Hepatocyte (in vitro differentiated cells): ENCODE data around the gene ADD2. TPM values are rescaled to one million over a fixed set of nuclear protein-coding genes. Genes with fewer than 3 reads are reported as not detected.

Experiments
- DNase-seq: peaks from one replicate; pipeline ENCODE4 v3.0.0-alpha.2; 2016; ENCODE audit warnings: low spot score
- H2AFZ ChIP-seq: fragments of 200-600 bp; sonication (generic); 2 replicates; pipeline ENCODE4 v1.6.0; 2016; ENCODE audit warnings: antibody characterized with exemption, mild to moderate bottlenecking
- H3K27ac ChIP-seq: fragments of 200-600 bp; sonication (generic); 2 replicates; pipeline ENCODE4 v1.5.1; 2016; ENCODE audit warnings: mild to moderate bottlenecking
- H3K27me3 ChIP-seq: fragments of 200-600 bp; sonication (generic); 2 replicates; pipeline ENCODE4 v1.6.1; 2016
- H3K36me3 ChIP-seq: fragments of 200-600 bp; sonication (generic); replicated peaks from 2 replicates; pipeline ENCODE4 v1.5.1; 2016; ENCODE audit warnings: low read depth; ENCODE audit not compliant: insufficient read depth
- H3K4me1 ChIP-seq: fragments of 200-600 bp; sonication (generic); 2 replicates; pipeline ENCODE4 v1.5.1; 2016; ENCODE audit warnings: mild to moderate bottlenecking, moderate library complexity; ENCODE audit not compliant: insufficient read depth
- H3K4me2 ChIP-seq: fragments of 200-600 bp; sonication (generic); 2 replicates; pipeline ENCODE4 v1.6.0; 2016
- H3K4me3 ChIP-seq: fragments of 200-600 bp; sonication (generic); 2 replicates; pipeline ENCODE4 v1.5.1; 2016; ENCODE audit warnings: mild to moderate bottlenecking
- H3K79me2 ChIP-seq: fragments of 200-600 bp; sonication (generic); 2 replicates; pipeline ENCODE4 v1.6.0; 2017; ENCODE audit warnings: mild to moderate bottlenecking
- H3K9me2 ChIP-seq: fragments of 200-600 bp; sonication (generic); replicated peaks from 2 replicates; pipeline ENCODE4 v1.6.0; 2017; ENCODE audit warnings: mild to moderate bottlenecking; ENCODE audit not compliant: insufficient read depth
- H3K9me3 ChIP-seq: fragments of 200-600 bp; sonication (generic); 2 replicates; pipeline ENCODE4 v1.5.1; 2016; ENCODE audit warnings: low read depth, mild to moderate bottlenecking
- H4K20me1 ChIP-seq: fragments of 200-600 bp; sonication (generic); 2 replicates; pipeline ENCODE4 v1.6.0; 2016; ENCODE audit warnings: mild to moderate bottlenecking; ENCODE audit not compliant: insufficient read depth, poor library complexity, severe bottlenecking
- EZH2 ChIP-seq: fragments of 200-600 bp; sonication (generic); IDR thresholded peaks from 2 replicates; pipeline ENCODE4 v1.6.1; 2016; ENCODE audit warnings: antibody characterized with exemption, mild to moderate bottlenecking, borderline replicate concordance
- EZH2phosphoT487 ChIP-seq: fragments of 200-600 bp; sonication (generic); IDR thresholded peaks from one replicate; pipeline ENCODE4 v1.6.1; 2018; ENCODE audit warnings: antibody characterized with exemption, mild to moderate bottlenecking, low read depth, moderate library complexity; ENCODE audit not compliant: unreplicated experiment, severe bottlenecking
- WGBS: methylation state at CpG from one replicate; pipeline ENCODE4 v1.1.6; 2016; ENCODE audit warnings: low lambda C conversion rate; ENCODE audit errors: missing lambda C conversion rate; 5-methylcytosine and 5-hydroxymethylcytosine counted together
- polyA plus RNA-seq: library from polyadenylated mRNA; unstranded; fragments of >200 nt; fragmentation: Nextera tagmentation; extraction: Ambion mirVana; gene quantifications from 2 replicates; pipeline ENCODE4 v1.2.1, GENCODE V29; 2016
- total RNA-seq: library from RNA; depleted of rRNA; stranded (reverse); fragments of >200 nt; gene quantifications from 2 replicates; pipeline ENCODE4 v1.2.3, GENCODE V29; 2014
- TF ChIP-seq, protein P1 (sequence below): fragments of 200-600 bp; sonication (generic); IDR thresholded peaks from 2 replicates; pipeline ENCODE4 v1.5.1; 2016; ENCODE audit warnings: antibody characterized with exemption, mild to moderate bottlenecking; ENCODE audit not compliant: poor library complexity

Gene ADD2
- total and polyA plus RNA-seq, 2 experiments from 2014 or later = 0.74 to 2.4 TPM

- no peak overlapping the region for H3K4me3 ChIP-seq
- 94% methylated on average over 12 of the region's 12 CpGs for WGBS
Measured at GRCh38 chr2:70697603-70698383, 70.2 kb downstream of the ADD2 start.

GRCh38 chr2:70696142-70696541 lies 71.9 kb downstream of the ADD2 start:
- DNase-seq = no peak
- Histone ChIP-seq H3K4me2 (no peak overlapping the region), H3K79me2 (no peaks in the 10 kb centered on the region), H3K4me3 (no peak overlapping the region), H3K9me2 (no peaks in the 10 kb centered on the region), H4K20me1 (no peaks in the 10 kb centered on the region), H3K27ac (no peak overlapping the region), H3K27me3 (no peaks in the 10 kb centered on the region), H3K36me3 (no peaks in the 10 kb centered on the region), H3K4me1 (no peaks in the 10 kb centered on the region), H3K9me3 (no peaks in the 10 kb centered on the region), H2AFZ (no peak overlapping the region)
- WGBS = 87% methylated on average over 6 of the region's 6 CpGs
- TF ChIP-seq, protein P1, sequence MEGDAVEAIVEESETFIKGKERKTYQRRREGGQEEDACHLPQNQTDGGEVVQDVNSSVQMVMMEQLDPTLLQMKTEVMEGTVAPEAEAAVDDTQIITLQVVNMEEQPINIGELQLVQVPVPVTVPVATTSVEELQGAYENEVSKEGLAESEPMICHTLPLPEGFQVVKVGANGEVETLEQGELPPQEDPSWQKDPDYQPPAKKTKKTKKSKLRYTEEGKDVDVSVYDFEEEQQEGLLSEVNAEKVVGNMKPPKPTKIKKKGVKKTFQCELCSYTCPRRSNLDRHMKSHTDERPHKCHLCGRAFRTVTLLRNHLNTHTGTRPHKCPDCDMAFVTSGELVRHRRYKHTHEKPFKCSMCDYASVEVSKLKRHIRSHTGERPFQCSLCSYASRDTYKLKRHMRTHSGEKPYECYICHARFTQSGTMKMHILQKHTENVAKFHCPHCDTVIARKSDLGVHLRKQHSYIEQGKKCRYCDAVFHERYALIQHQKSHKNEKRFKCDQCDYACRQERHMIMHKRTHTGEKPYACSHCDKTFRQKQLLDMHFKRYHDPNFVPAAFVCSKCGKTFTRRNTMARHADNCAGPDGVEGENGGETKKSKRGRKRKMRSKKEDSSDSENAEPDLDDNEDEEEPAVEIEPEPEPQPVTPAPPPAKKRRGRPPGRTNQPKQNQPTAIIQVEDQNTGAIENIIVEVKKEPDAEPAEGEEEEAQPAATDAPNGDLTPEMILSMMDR = no peak
- no peak for TF ChIP-seq EZH2
- no peak for TF ChIP-seq EZH2phosphoT487

More at GRCh38 chr2:70697603-70698383, 70.2 kb downstream of the ADD2 start:
- Histone ChIP-seq H3K79me2 (no peaks in the 10 kb centered on the region), H3K36me3 (no peaks in the 10 kb centered on the region), H3K27me3 (no peaks in the 10 kb centered on the region), H4K20me1 (no peaks in the 10 kb centered on the region), H3K4me2 (no peak overlapping the region), H3K27ac (no peak overlapping the region), H3K9me2 (no peaks in the 10 kb centered on the region), H2AFZ (no peak overlapping the region), H3K4me1 (no peaks in the 10 kb centered on the region), H3K9me3 (no peaks in the 10 kb centered on the region)
- DNase-seq = no peak
- TF ChIP-seq EZH2phosphoT487 (no peak), EZH2 (no peak)
- TF ChIP-seq, protein P1 = no peak

DNA sequence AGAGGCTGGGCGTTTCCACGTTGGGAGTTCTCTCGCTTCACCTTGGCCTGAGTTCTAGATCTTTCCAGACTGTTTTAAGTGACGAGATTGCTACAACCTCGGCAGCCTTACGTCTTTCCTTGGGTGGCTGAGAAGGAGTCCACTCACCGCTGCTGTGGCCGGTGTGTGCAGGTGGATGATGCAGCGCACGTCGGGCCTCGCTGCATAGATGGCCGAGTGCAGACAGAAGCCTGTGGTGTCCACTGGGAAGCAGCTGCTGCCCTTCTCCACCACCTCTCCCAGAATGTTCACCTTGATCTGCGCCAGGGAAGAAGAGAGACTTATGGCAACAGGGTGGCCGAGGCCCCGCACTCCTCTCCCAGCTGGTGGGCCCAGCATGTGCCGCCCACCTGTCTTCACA lies 75.7 kb downstream of the ADD2 start:
- no peak for DNase-seq
- H3K4me1 ChIP-seq = no peaks in the 10 kb centered on the region
- 98% methylated on average over 17 of the region's 17 CpGs for WGBS
- H3K79me2 ChIP-seq = no peaks in the 10 kb centered on the region
- TF ChIP-seq, protein P1 = no peak
- no peak for TF ChIP-seq EZH2
- no peak for TF ChIP-seq EZH2phosphoT487
- no peak overlapping the region for H3K4me3 ChIP-seq
- H3K4me2 ChIP-seq = no peak overlapping the region
- H3K27ac ChIP-seq = no peak overlapping the region
- H3K9me3 ChIP-seq = no peaks in the 10 kb centered on the region
- H3K36me3 ChIP-seq = no peaks in the 10 kb centered on the region
- H4K20me1 ChIP-seq = no peaks in the 10 kb centered on the region
- no peak overlapping the region for H2AFZ ChIP-seq
- H3K27me3 ChIP-seq = no peaks in the 10 kb centered on the region
- H3K9me2 ChIP-seq = no peaks in the 10 kb centered on the region
